HG02981 (cell line): ENCODE data around the gene PREX1.

Source experiments
- ATAC-seq: cut with Tn5 transposase; IDR thresholded peaks from one replicate; pipeline ENCODE4 v1.9.1; 2021; ENCODE audit warnings: mild to moderate bottlenecking, moderate library complexity; ENCODE audit not compliant: unreplicated experiment

Gene PREX1

GRCh38 chr20:48687117-48687800, 140.5 kb downstream of the PREX1 start:
- no peak for ATAC-seq

DNA sequence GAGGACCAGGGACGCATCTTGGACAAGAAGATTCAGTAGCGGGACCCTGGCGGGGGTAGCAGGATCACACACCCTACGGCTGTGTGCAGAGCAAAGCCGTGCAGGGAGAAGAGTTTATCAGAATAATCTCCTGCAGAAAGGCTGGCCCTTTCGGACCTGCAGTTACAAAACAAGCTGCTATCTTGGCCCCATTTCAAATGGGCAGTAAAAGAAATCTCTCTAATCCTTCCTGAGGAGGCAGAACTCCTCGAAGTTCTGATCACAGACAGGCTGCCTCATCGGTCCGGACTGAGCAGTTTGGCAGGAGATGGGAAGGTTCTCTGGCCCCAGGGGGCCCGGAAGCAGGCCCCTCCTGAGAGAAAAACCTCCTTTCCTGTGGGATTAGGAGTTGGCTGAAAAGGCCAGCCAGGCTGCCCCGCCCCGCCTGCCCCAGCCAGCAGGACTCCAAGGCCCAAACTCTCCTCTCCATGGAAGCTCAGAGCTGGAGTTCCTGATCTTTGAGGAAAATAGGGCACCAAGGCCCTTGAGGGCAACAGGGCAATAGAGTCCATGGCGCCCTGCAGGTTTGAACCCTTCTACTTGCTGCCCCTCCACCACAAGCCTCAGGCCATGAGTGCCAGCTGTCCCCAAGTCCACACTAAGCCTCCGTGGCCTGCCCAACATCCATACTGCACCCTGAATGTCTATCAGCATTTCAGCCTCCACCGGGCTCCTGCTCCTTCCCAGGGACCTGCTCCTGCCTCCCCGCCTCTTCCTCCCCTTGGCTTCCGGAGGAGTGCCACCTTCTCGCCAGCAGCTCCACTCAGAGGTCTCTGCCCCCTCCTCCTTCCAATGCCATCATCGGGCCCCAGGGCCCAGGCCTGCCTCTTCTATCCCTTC, 141.3 kb downstream of the PREX1 start:
- ATAC-seq, result no peak

GRCh38 chr20:48685300-48685699, 142.5 kb downstream of the PREX1 start:
- no peak for ATAC-seq

- no peak for ATAC-seq
Measured at GRCh38 chr20:48684501-48685041, 143.2 kb downstream of the PREX1 start.

GRCh38 chr20:48683467-48684175, 144.2 kb downstream of the PREX1 start:
- ATAC-seq, result no peak

- no peak for ATAC-seq
Measured at GRCh38 chr20:48682529-48683363, 145.1 kb downstream of the PREX1 start.

DNA sequence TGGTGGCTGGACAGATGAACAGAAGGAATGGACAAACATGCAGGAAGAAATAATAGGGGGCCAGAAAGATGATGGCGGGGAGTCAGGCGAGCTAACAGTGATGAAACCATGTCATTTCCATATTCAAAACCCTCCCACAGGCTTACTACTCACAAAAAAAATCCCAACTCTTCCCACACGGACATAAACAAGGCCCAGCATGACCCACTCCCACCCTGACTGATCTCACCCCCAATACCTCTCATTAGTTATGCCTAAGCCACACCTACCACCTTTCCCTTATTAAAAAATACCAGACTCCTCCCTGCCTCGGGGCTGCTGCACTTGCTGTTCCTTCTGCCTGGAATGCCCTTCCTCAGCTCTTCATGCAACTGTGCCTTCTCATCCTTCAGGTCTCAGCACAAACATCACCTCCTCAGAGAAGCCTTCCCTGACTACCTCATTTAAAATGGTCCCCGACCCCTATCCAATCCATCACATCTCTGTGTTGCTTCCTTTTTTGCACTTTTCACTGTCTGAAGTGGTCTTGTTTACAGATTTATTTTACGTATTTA, 145.8 kb downstream of the PREX1 start:
- ATAC-seq, result no peak

- ATAC-seq, result no peak
Measured at GRCh38 chr20:48681201-48681872, 146.5 kb downstream of the PREX1 start.

- no peak for ATAC-seq
Measured at GRCh38 chr20:48680650-48681049, 147.1 kb downstream of the PREX1 start.

- no peak for ATAC-seq
Measured at GRCh38 chr20:48679599-48679998, 148.2 kb downstream of the PREX1 start.

DNA sequence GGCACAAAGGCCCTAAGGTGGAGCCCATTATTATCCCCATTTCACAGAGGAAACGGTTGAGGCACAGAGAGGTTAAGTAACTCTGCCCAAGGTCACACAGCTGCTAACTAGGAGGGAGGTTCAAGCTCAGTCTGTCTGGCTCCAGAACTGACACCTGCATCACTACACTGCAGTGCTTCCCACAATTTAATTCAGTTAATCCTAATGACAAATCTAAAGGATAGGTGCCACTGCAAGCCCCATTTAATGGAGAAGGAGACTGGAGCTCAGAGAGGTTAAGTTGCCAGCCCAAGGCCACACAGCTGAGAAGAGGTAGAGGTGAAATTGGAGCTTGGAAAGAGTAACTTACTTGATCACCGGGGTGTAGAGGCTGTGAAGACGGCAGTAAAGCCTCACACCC, 148.8 kb downstream of the PREX1 start:
- no peak for ATAC-seq

GRCh38 chr20:48678421-48678820, 149.4 kb downstream of the PREX1 start:
- ATAC-seq, result no peak

DNA sequence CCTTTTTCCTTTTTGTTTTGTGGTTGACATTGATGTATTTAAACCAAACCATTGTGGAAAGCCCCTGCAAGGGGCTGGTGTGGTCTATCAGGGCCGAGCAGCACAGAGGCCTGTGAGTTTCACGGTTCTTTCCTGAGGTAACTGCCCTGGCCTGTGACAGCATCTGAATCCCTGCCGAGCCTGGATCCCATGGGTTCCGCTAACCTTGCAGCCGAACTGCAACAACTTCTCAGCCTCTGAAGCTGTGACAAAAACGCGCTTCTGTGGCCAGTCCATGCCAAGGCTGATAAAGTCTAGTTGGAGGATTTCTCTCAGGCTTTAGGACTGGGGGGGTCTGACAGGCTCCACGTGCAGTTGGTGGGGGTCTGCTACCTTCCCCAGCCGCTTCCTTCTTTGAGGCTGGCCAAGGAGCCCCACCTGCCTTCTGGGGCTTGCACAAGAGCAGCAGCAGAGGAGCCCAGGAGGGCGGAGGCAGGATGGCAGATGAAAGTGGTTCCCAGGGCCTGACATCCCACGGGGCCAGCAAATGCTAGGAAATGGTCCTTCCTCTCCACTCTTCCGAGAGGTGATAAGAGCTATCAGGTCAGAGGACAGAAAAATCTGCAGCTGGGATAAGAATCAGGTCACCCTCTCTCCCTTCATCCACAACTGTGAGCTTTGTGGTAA, 150.9 kb downstream of the PREX1 start:
- no peak for ATAC-seq

DNA sequence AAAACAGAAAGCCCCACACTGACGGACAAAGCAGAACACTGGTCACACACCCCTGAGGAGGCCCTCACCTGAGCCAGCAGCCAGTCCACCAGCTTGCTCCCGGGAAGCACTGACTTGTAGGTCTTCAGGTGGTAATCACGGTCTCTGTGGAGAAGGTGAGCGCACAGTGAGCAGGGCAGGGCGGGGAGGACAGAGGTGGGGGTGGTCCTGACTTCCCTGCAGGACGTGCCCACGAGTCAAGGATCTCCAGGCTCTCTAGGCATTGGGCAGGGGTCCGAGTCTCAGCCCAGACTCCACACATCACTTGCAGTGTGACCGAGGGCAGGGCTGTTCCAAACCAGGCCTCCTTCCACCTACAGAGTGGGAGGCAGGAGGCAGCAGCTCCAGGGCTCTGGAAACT, 151.7 kb downstream of the PREX1 start:
- no peak for ATAC-seq

- no peak for ATAC-seq
Measured at GRCh38 chr20:48674461-48674860, 153.3 kb downstream of the PREX1 start.

DNA sequence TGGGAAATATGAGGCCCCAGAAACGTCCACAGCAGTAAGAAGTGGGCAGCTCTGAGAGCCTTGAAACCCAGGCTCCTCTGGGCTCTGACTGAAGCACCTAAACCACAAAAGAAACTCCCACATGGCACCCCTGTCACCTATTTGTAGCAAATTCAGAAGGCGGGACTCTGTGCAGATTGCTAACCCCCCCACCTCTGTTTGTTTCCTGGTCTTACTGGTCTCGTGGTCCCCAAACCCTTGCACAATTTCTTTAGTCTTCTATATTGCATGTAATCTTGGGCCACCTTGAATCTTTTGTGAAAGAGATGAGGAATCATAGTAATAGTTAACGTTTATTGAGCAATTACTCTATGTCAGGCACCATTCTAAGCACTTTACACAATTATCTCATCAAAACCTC, 154.3 kb downstream of the PREX1 start:
- ATAC-seq, result no peak

- ATAC-seq, result no peak
Measured at GRCh38 chr20:48672324-48672723, 155.5 kb downstream of the PREX1 start.

GRCh38 chr20:48671141-48671540, 156.7 kb downstream of the PREX1 start:
- ATAC-seq, result no peak

DNA sequence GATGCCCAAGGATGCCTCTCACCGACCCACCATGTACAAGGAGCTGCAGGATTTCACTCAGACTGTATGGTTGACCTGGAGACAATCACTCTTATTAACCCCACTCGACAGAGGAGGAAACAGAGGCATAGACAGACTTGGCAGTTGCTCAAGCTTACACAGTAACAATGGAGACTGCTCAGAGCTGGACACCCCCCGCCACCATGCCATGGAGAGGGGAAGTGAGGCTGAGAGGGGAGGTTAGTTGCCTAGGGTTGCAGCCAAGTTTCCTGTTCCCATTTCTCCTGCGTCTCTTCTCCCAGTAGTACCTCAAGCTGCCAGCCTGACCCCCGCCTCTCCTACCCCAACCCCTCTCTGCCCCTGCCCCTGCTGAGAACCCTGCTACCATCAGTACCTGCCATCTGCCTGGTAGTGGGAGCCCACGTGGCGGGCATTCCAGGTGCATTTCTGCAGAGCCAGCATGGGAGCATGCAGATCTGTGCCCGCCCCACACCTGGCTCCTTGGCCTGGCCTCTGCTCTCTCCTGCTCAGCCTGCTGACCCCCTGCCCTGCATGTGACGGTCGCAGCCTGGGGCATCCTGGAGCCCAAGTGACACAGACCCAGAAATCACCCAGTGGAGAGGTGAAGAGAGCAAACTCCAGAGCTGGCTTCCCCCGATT, 157.7 kb downstream of the PREX1 start:
- no peak for ATAC-seq
